H9 (cell line): ENCODE data around the gene EDIL3. TPM values are rescaled to one million over a fixed set of nuclear protein-coding genes. Genes with fewer than 3 reads are reported as not detected.

Experiments
- DNase-seq: peaks from one replicate; pipeline ENCODE4 v3.0.0-alpha.2; 2017
- H2AFZ ChIP-seq: one replicate; pipeline ENCODE4 v1.6.1; 2013; ENCODE audit warnings: mild to moderate bottlenecking, low read length, control low read depth, moderate library complexity
- H2AK5ac ChIP-seq: 2 replicates; pipeline ENCODE4 v1.6.1; 2013; ENCODE audit warnings: low read length, control low read depth, mixed read lengths; ENCODE audit not compliant: insufficient read length
- H2BK120ac ChIP-seq: one replicate; pipeline ENCODE4 v1.6.1; 2013; ENCODE audit warnings: low read depth, mild to moderate bottlenecking, low read length, control low read depth, inconsistent platforms; ENCODE audit not compliant: poor library complexity, severe bottlenecking
- H2BK12ac ChIP-seq: 2 replicates; pipeline ENCODE4 v1.6.1; 2013; ENCODE audit warnings: low read length, control low read depth, mixed read lengths, low read depth; ENCODE audit not compliant: insufficient read length
- H2BK15ac ChIP-seq: 2 replicates; pipeline ENCODE4 v1.6.1; 2013; ENCODE audit warnings: low read depth, low read length, control low read depth
- H2BK20ac ChIP-seq: one replicate; pipeline ENCODE4 v1.6.1; 2013; ENCODE audit warnings: low read depth, mild to moderate bottlenecking, low read length, control low read depth, inconsistent platforms; ENCODE audit not compliant: poor library complexity, severe bottlenecking
- H2BK5ac ChIP-seq: 2 replicates; pipeline ENCODE4 v1.6.1; 2013; ENCODE audit warnings: low read length, control low read depth, mixed read lengths; ENCODE audit not compliant: insufficient read length
- H3K14ac ChIP-seq: 2 replicates; pipeline ENCODE4 v1.6.1; 2013; ENCODE audit warnings: low read length, control low read depth; ENCODE audit not compliant: insufficient read depth
- H3K18ac ChIP-seq: 2 replicates; pipeline ENCODE4 v1.6.1; 2013; ENCODE audit warnings: low read depth, mild to moderate bottlenecking, mixed read lengths, low read length, control low read depth; ENCODE audit not compliant: insufficient read length
- H3K23ac ChIP-seq: 2 replicates; pipeline ENCODE4 v1.6.1; 2013; ENCODE audit warnings: low read length, control low read depth, mixed read lengths, low read depth; ENCODE audit not compliant: insufficient read length
- H3K23me2 ChIP-seq: 2 replicates; pipeline ENCODE4 v1.6.1; 2013; ENCODE audit warnings: low read depth, mild to moderate bottlenecking, mixed read lengths, low read length, control low read depth; ENCODE audit not compliant: insufficient read length, poor library complexity, severe bottlenecking
- H3K27ac ChIP-seq: 2 replicates; pipeline ENCODE4 v1.5.1; 2013; ENCODE audit warnings: low read length, control low read depth, mixed read lengths, low read depth; ENCODE audit not compliant: insufficient read length
- H3K27me3 ChIP-seq: 2 replicates; pipeline ENCODE4 v1.6.1; 2013; ENCODE audit warnings: low read length, control low read depth, inconsistent platforms; ENCODE audit not compliant: insufficient read depth
- H3K4ac ChIP-seq: 2 replicates; pipeline ENCODE4 v1.6.1; 2013; ENCODE audit warnings: low read depth, mild to moderate bottlenecking, control low read depth, inconsistent platforms, low read length, moderate library complexity
- H3K4me1 ChIP-seq: 2 replicates; pipeline ENCODE4 v1.6.1; 2013; ENCODE audit warnings: low read length, control low read depth, inconsistent platforms; ENCODE audit not compliant: insufficient read depth
- H3K4me2 ChIP-seq: 2 replicates; pipeline ENCODE4 v1.6.1; 2013; ENCODE audit warnings: low read length, control low read depth, mixed read lengths; ENCODE audit not compliant: insufficient read length, insufficient read depth
- H3K56ac ChIP-seq: 2 replicates; pipeline ENCODE4 v1.6.1; 2013; ENCODE audit warnings: low read depth, mild to moderate bottlenecking, mixed read lengths, low read length, control low read depth; ENCODE audit not compliant: insufficient read length
- H3K79me1 ChIP-seq: 2 replicates; pipeline ENCODE4 v1.6.1; 2013; ENCODE audit warnings: low read depth, mild to moderate bottlenecking, moderate library complexity, low read length, control low read depth, inconsistent platforms; ENCODE audit not compliant: insufficient read depth, poor library complexity, severe bottlenecking
- H3K79me2 ChIP-seq: 2 replicates; pipeline ENCODE4 v1.6.1; 2013; ENCODE audit warnings: low read length, control low read depth, inconsistent platforms; ENCODE audit not compliant: insufficient read depth
- H3K9ac ChIP-seq: 2 replicates; pipeline ENCODE4 v1.6.1; 2013; ENCODE audit warnings: low read length, control low read depth, mixed read lengths; ENCODE audit not compliant: insufficient read length; ENCODE audit errors: extremely low read depth
- H3K9me3 ChIP-seq: one replicate; pipeline ENCODE4 v1.6.1; 2013; ENCODE audit warnings: low read depth, low read length, inconsistent platforms; ENCODE audit not compliant: control insufficient read depth
- H3T11ph ChIP-seq: one replicate; pipeline ENCODE4 v1.6.1; 2013; ENCODE audit warnings: mild to moderate bottlenecking, low read length, control low read depth, inconsistent platforms
- H4K20me1 ChIP-seq: one replicate; pipeline ENCODE4 v1.6.1; 2013; ENCODE audit not compliant: control insufficient read depth, insufficient read length, insufficient read depth
- H4K5ac ChIP-seq: 2 replicates; pipeline ENCODE4 v1.6.1; 2013; ENCODE audit warnings: low read depth, mild to moderate bottlenecking, mixed read lengths, low read length, control low read depth; ENCODE audit not compliant: insufficient read length
- H4K8ac ChIP-seq: replicated peaks from 2 replicates; pipeline ENCODE4 v1.6.1; 2013; ENCODE audit warnings: low read length, control low read depth, mixed read lengths, low read depth; ENCODE audit not compliant: insufficient read length
- H4K91ac ChIP-seq: 2 replicates; pipeline ENCODE4 v1.6.1; 2013; ENCODE audit warnings: low read depth, mild to moderate bottlenecking, moderate library complexity, mixed read lengths, low read length, control low read depth; ENCODE audit not compliant: insufficient read length
- H3K27ac Mint-ChIP-seq, 3 experiments: 2 replicates in 2 of 3; 3 replicates in 1 of 3; pipeline ENCODE4 v1.8.0; 2020 to 2021; ENCODE audit warnings: mixed read lengths in 3 of 3, mild to moderate bottlenecking in 1 of 3, moderate library complexity in 1 of 3
- H3K27me3 Mint-ChIP-seq: 2 replicates; pipeline ENCODE4 v1.8.0; 2021; ENCODE audit warnings: low read depth, mild to moderate bottlenecking, moderate library complexity, mixed read lengths
- H3K36me3 Mint-ChIP-seq, 3 experiments: 2 replicates in 2 of 3; 3 replicates in 1 of 3; pipeline ENCODE4 v1.8.0; 2020 to 2021; ENCODE audit warnings: low read depth in 3 of 3, mixed read lengths in 3 of 3; ENCODE audit not compliant: insufficient read depth in 1 of 3
- H3K4me1 Mint-ChIP-seq, 2 experiments: 2 replicates each; pipeline ENCODE4 v1.8.0; 2020; ENCODE audit warnings: mixed read lengths in 2 of 2
- H3K4me3 Mint-ChIP-seq, 2 experiments: 2 replicates in 1 of 2; 3 replicates in 1 of 2; pipeline ENCODE4 v1.8.0; 2020 to 2021; ENCODE audit warnings: mild to moderate bottlenecking in 2 of 2, mixed read lengths in 2 of 2, moderate library complexity in 1 of 2
- H3K9me3 Mint-ChIP-seq, 2 experiments: 2 replicates in 1 of 2; 3 replicates in 1 of 2; pipeline ENCODE4 v1.8.0; 2020; ENCODE audit warnings: mild to moderate bottlenecking in 2 of 2, mixed read lengths in 2 of 2, moderate library complexity in 1 of 2
- WGBS: extraction: QIAGEN DNeasy Blood & Tissue Kit; methylation state at CpG from one replicate; pipeline ENCODE4 v1.1.7; 2013; ENCODE audit warnings: missing lambda C conversion rate, low lambda C conversion rate, mixed read lengths; ENCODE audit not compliant: insufficient read length; ENCODE audit errors: extremely low coverage; 5-methylcytosine and 5-hydroxymethylcytosine counted together
- total RNA-seq: library from RNA; stranded (reverse); gene quantifications from 2 replicates; pipeline ENCODE4 v1.2.1, GENCODE V29; 2021
- TF ChIP-seq, protein P1 (sequence below): fragments of 200-600 bp; sonication (generic); conservative IDR thresholded peaks from 3 replicates; pipeline ENCODE4 v1.8.0; 2021; ENCODE audit warnings: antibody characterized with exemption, mild to moderate bottlenecking

Gene EDIL3
- total RNA-seq, 1 experiment from 2014 or later = 61.9 TPM

DNA sequence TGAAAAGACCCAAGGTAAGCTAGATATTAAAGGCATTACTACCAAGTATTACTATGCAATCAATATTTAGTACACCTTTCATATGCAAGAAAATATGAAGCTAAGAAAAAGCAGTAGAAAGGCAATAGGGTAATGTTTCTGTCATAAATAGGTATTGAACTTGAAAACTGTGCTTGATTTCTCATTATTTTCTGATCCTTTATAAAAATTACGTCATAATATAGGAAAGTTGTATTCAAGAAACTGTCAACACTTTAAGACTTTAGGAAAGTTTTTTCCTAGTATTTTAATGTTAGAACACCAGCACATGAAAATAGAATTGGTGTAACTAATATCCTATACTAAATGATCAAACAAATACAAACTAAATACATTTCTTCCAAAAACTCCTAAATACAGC, 133.2 kb downstream of the EDIL3 start:
- Histone ChIP-seq H3K23me2 (no peaks in the 10 kb centered on the region), H3K27me3 (no peaks in the 10 kb centered on the region), H3K4ac (no peak overlapping the region), H3K4me2 (no peak overlapping the region), H3K18ac (no peak overlapping the region), H4K8ac (no peak overlapping the region), H3K14ac (no peak overlapping the region), H3K9ac (no peak overlapping the region), H3K79me2 (no peaks in the 10 kb centered on the region), H3K9me3 (no peaks in the 10 kb centered on the region), H3K23ac (no peak overlapping the region), H3K27ac (no peak overlapping the region), H4K5ac (no peak overlapping the region), H3K79me1 (no peaks in the 10 kb centered on the region), H2BK12ac (no peak overlapping the region), H3K4me1 (no peaks in the 10 kb centered on the region), H2BK20ac (no peak overlapping the region), H4K91ac (no peak overlapping the region), H2BK120ac (no peak overlapping the region), H4K20me1 (no peaks in the 10 kb centered on the region), H2AK5ac (no peak overlapping the region), H2AFZ (no peak overlapping the region), H3K56ac (no peak overlapping the region), H2BK15ac (no peak overlapping the region), H2BK5ac (no peak overlapping the region), H3T11ph (no peak overlapping the region)
- TF ChIP-seq, protein P1, sequence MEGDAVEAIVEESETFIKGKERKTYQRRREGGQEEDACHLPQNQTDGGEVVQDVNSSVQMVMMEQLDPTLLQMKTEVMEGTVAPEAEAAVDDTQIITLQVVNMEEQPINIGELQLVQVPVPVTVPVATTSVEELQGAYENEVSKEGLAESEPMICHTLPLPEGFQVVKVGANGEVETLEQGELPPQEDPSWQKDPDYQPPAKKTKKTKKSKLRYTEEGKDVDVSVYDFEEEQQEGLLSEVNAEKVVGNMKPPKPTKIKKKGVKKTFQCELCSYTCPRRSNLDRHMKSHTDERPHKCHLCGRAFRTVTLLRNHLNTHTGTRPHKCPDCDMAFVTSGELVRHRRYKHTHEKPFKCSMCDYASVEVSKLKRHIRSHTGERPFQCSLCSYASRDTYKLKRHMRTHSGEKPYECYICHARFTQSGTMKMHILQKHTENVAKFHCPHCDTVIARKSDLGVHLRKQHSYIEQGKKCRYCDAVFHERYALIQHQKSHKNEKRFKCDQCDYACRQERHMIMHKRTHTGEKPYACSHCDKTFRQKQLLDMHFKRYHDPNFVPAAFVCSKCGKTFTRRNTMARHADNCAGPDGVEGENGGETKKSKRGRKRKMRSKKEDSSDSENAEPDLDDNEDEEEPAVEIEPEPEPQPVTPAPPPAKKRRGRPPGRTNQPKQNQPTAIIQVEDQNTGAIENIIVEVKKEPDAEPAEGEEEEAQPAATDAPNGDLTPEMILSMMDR = no peak
- H3K36me3 Mint-ChIP-seq = no peaks in the 10 kb centered on the region
- no CpG with 5 or more reads among the region's 1 CpG for WGBS
- DNase-seq = no peak
- no peaks in the 10 kb centered on the region for H3K9me3 Mint-ChIP-seq
- no peak overlapping the region for H3K4me3 Mint-ChIP-seq
- H3K27me3 Mint-ChIP-seq = no peaks in the 10 kb centered on the region
- no peak overlapping the region for H3K27ac Mint-ChIP-seq
- peaks cover 3% of the 10 kb centered on the region in 2 experiments; a peak in 3 of 4 replicates for H3K4me1 Mint-ChIP-seq
